Eye (tissue), 1 donor: Measurements from ENCODE around the gene HOOK2.

Experiments
- DNase-seq: peaks from one replicate; pipeline ENCODE4 v3.0.0-alpha.2; 2015

The HOOK2 gene

GRCh38 chr19:12782424-12783290 is 7.3 kb upstream of the HOOK2 start:
- DNase-seq: peak; percentile 93

DNA sequence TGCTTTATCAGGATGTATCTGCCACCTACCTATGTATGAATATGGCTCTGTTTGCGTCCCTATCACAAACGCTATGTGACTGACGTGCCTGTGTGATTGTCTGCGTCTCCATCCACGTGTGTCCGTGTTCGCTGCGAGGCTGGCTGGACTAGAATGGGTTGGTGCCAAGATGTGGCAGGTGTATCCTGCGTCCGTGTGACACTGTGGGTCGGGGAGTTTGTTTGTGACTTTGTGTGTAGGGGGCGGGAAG is 6.7 kb upstream of the HOOK2 start:
- DNase-seq: no peak

- peak; percentile 73 for DNase-seq
Measured at GRCh38 chr19:12779162-12779993, 4.0 kb upstream of the HOOK2 start.

DNA sequence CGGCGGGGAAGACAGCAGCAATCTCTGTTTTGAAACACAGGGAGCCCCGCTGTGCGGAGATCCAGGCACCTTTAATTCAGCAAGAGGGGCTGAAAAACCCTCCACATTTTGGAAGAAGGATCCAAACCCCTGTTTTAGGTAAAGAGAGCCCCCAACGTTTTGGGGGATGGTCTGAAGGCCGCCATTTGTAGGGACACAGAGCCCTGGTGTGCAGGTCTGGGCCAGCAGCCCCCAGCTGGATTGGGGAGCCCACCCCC is 3.5 kb upstream of the HOOK2 start:
- no peak for DNase-seq

DNA sequence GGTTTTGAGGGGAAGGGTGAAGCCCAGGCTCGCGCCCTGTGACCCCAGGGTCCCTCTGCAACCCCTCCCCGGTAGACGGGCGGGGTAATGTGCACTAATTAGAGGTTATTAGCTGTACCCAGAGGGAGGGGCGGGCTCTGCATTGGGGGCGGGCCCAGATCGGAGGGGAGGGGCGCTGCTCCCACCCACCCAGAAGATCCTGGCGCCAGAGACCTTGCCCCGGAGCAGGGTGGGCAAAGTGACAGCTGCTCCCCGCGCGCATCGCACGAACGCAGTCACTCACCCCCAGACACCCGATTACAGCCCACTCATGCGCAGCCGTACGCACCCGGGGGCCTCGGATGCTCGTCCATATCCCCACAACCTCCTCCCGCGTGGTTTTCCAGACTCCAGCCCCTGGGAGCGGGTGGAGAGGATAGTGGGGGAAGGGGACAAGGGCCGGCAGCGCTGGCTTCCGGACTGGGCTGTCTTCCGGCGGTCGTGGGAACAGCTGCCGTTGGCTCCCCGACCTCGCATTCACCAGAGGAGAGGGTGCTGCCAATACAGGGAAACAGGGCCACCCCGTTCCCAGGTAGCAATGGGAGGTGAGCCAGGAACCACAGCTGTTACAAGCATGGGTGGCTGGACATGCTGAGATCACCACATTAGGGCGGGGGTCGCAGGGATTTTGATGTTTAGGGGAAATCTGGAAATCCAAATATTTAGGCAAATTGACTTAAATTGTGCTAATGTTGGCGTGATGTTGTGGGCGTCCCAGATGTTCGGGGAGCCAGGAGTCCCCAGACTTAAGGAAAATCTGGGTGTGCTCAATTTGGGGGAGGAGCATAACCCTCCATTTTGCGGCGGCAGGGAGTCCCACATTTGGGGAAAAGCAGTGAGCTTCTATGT is 2.9 kb upstream of the HOOK2 start:
- DNase-seq: peak; percentile 87

DNA sequence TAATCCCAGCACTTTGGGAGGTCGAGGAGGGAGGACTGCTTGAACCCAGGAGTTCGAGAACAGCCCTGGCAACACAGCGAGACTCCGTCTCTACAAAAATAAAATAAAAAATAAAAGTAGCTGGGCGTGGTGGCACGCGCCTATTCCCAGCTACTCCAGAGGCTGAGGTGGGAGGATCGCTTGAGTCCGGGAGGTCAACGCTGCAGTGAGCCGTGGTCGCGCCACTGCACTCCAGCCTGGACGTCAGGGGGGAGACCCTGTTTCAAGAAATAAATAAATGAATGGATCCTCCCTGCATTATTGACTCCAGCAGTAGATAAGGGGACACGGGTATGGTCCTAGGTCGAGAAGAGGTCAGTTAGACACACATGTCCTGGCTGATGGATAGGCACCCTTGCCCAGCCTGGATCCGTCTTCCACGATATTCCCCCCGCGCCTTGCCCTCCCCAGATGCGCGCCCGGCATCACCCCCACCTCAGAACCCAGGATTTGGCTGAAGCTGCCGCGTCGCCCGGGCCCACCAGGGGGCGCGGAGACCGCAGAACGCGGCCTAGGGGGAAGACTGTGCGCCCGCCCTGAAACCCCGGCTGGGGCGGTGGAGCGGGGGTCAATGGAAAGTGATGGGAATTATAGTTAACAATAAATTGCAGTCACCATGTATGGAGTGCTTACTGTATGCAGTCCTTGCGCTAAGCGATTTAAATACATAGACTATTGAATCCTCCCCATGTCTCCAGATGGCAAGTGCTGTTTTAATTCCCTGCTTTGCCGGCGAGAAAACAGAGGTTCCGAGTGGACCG is 2.1 kb upstream of the HOOK2 start:
- DNase-seq: peak; percentile 91

DNA sequence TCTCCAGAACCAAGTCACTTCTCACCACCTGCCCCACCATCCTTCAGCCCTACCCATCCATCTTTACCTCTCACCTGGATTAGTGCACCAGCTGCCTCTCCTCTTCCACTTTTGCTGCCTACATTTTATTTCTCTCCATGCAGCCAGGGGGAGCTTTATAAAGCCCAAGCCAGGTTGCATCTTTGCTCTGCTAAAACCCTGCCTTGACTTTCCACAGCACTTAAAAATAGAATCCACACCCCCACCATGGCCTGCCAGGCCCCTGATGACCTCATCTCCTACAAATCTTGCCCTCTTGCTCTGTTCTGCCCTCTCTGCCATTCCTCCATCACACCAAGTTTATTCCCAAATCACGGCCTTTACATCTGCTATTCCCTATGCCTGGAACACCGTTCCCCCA is 1.8 kb downstream of the HOOK2 start:
- DNase-seq: no peak

DNA sequence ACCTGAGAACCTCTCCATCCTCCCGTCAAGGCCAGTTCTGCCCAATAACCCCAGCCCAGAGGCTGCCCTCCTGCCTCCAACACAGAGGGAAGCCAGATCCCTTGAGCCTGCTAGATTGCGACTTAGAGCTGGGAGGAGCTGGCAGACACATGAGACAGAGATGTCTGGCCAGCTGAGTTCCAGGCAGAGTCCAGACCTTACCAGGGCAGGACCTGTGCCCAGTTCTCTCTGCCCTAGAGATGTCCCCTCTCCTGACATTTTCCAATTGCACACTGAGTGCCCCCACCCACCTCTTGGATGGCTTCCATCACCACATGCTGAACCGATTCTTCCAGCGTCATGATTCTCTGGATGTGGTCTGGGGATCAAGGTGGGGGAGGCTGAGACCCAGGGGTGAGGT is 3.0 kb downstream of the HOOK2 start:
- no peak for DNase-seq

- no peak for DNase-seq
Measured at GRCh38 chr19:12770922-12771321, 4.4 kb downstream of the HOOK2 start.

DNA sequence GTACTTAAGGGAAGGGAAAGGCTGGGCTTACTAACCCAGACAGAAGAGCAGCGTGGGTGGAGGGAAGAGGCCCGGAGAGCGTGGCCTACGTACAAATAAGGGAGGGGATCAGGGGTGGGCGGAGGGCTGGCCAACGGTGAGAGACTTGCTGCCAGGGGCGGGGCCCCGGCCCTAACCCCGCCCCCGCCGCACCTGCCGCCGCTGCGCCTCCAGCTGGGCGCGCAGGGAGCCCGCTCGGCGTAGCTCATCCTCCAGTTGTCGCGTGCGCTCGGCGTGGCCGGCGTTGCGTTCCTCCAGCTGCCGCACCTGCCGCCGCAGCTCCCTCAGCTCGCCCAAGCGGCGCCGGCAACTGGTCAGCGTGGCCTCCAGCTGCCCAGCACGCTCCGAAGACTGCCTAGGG is 5.7 kb downstream of the HOOK2 start:
- DNase-seq: peak; percentile 82

DNA sequence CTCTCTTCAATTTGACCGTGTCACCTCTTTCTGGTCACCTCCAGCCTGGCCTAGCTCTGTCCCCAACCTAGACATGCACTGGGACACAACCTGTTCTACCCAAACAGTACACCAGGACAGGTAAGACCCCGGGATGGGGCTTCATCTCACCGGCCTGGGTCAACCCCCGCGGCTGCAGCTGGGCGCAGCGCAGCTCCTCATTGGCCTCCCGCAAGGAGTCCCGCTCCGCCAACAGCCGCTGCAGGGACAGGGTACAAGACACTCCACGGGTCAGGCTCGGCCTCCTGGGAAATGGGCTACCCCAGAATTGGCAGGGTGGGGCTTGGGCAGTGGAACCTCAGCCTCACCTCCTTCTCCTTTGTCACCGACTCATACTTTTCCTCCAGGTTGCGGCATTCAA is 7.7 kb downstream of the HOOK2 start:
- no peak for DNase-seq

- DNase-seq: no peak
Measured at GRCh38 chr19:12767150-12767549, 8.2 kb downstream of the HOOK2 start.

DNA sequence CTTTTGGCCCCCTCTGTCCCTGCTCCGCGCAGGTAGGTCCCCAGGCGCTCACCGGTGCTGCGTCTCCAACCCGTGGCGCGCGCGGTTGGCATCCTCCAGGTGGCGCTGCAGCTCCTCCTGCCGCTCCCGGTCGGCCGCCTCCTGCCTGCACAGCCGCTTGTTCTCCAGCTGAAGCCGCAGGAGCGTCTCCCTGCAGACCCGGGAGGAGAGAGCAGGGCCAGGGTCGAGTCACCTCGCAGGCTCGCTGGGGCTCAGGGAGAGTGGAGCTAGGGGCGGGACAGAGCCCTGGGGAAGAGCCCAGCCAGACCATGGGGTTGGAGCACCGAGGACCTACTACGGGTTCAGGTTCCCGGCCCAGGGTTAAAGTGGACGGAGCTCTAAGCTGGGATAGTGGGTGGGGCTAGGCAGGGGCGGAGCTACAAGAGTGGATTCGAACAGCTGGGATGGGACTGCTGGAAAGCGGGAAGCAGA is 9.3 kb downstream of the HOOK2 start:
- DNase-seq: peak; percentile 84

- DNase-seq: no peak
Measured at GRCh38 chr19:12764698-12765097, 10.7 kb downstream of the HOOK2 start.

DNA sequence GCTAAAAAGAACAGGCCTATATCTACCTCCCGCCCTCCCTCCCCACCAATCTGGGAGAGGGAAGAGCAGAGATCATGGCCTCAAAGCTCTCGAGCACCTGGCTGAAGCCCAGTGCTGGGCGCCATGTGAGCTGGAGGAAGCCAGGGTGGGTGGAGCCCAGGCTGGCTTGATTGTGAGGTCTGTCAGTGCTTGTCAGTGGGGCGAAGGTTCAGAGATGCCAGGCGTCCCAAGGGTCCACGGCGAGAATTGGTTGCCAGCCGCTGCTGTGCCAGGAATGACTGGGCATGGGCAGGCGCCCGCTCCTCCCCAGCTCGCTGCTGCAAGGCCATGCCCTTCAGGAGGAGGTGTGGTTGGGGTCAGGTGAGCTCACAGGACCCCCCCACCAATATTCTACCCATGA is 12.3 kb downstream of the HOOK2 start:
- no peak for DNase-seq

DNA sequence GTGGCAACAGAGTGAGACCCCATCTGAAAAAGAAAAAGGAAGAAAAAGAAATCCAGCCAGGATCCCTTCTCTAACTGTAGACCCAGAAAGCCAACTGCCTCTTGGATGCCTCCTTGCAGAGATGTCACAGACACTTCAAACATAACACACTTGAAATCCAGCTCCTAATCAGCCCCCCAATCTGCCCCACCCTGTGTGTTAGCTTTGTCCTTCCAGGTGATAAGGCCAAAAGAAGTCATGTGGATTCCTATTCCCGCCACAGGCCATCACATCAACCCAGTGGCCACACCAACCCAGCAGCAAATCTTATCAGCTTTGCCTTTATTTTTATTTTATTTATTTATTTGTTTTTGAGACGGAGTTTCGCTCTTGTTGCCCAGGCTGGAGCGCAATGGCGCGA is 15.7 kb downstream of the HOOK2 start:
- DNase-seq: no peak

- peak; percentile 91 for DNase-seq
Measured at GRCh38 chr19:12757544-12758274, 17.6 kb downstream of the HOOK2 start.

- no peak for DNase-seq
Measured at GRCh38 chr19:12756150-12756883, 19.0 kb downstream of the HOOK2 start.

DNA sequence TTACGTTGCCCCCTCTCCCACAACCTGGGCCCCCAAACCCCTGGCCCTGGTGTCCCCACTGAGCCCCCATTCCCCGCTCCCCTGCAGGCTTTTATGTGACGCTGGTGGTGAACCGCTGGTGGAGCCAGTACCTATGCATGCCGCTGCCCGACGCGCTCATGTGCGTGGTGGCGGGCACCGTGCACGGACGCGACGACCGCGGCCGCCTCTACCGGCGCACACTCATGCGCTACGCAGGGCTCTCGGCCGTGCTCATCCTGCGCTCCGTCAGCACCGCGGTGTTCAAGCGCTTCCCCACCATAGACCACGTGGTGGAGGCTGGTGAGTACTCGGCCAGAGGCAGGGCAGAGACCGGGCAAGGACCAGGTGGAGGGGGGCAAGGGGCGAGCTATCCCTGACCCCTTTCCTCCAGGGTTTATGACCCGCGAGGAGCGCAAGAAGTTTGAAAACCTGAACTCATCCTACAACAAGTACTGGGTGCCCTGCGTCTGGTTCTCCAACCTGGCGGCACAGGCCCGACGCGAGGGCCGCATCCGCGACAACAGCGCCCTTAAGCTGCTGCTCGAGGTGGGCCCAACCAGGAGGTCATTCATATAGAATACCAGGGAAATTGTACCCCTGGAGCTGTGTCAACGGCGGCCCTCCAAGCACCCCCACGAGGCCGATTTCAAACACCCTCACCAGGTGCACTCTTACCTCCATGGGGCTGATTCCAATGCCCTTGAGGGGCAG is 20.7 kb downstream of the HOOK2 start:
- no peak for DNase-seq

- no peak for DNase-seq
Measured at GRCh38 chr19:12752056-12752781, 23.1 kb downstream of the HOOK2 start.
